ENCODE data around the gene TRIM9.

Gene TRIM9

DNA sequence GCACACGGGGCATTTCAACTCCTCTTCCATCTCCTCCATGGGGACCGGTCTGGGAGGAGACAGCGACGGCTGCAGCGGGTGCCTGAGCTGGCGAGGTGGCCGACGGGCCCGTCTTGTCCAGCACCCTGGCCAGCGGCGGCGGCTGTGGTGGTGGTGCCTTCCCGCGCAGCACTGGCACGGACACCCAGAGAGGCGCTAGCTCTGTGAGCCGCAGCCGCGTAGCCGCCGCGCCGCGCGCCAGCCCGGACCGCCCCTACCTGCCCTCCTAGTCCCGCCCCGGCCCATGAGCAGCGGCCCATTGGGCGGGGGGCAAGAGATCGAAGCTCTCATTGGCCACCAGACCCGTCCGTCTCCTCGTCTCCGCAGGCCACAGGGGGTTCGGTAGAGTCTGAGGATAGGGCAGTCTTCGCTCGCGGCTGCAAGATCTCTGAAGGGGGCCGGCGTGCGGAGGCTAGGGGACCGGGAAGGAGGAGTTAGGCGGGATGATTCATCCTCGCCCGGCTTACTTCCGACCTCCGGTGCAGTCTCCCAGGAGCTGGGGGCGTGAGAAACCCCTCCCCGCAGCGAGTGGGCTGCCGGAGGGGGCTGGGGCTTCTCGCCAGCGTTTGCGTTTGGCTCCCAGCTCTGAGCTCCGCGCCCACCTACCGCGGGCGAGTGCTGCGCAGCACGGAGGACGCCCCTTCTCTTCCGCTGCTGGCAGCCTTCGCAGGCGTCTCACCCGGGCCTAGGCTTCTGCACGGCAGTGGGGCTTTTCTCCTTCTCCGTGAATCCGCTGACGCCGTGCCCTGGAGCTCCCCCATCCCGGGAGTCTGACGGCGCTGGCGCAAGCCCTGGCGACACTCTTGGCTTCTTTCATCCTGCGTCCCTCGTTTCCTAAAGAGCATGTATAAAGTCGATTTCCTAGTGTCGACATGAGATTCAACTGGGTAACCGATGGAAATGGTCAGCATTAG lies at the start of gene TRIM9:
Gene TRIM9, minus strand, starts transcription at position 205 of the 953 bp plus-strand sequence. Its CDS starts 166 bp downstream, at position 39.
- no peak for TF ChIP-seq ZNF274 (IDR thresholded peaks at IDR 0.05; ENCODE audit: low read depth, low read length)
- peak within 1 kb of the TSS; percentile 63; the same call in 1 of the 2 replicates for H3K4me3 ChIP-seq (ENCODE audit: low read length)

- no peak for TF ChIP-seq ZNF274 (IDR thresholded peaks at IDR 0.05; ENCODE audit: low read depth, low read length)
- H3K4me3 ChIP-seq (ENCODE audit: low read length): no peak overlapping the region
Observed at GRCh38 chr14:51140856-51141255, 46.0 kb upstream of the TRIM9 start.

DNA sequence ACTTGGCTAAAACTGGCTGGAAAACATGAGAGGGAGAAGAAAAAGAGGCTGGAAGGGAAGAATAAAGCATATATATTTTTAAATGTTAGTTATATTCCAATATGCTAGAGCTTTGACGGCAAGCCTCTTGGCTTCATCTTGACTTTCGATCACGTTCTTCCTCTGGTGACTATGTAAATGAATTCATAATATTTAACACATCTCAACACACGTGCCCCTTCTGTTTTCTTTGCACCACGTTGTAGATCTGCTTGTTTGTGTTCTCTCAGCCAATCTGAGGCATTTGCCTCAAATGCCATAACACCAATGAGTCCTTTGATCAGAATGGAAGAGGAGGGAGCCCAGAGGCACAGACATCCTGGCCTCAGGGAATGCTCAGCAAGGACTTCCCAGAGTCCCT lies 45.4 kb upstream of the TRIM9 start:
- TF ChIP-seq ZNF274 (IDR thresholded peaks at IDR 0.05; ENCODE audit: low read depth, low read length): no peak
- H3K4me3 ChIP-seq (ENCODE audit: low read length): no peak overlapping the region

GRCh38 chr14:51139121-51139681 lies 44.3 kb upstream of the TRIM9 start:
- TF ChIP-seq ZNF274 (IDR thresholded peaks at IDR 0.05; ENCODE audit: low read depth, low read length): no peak
- H3K4me3 ChIP-seq (ENCODE audit: low read length): no peak overlapping the region

DNA sequence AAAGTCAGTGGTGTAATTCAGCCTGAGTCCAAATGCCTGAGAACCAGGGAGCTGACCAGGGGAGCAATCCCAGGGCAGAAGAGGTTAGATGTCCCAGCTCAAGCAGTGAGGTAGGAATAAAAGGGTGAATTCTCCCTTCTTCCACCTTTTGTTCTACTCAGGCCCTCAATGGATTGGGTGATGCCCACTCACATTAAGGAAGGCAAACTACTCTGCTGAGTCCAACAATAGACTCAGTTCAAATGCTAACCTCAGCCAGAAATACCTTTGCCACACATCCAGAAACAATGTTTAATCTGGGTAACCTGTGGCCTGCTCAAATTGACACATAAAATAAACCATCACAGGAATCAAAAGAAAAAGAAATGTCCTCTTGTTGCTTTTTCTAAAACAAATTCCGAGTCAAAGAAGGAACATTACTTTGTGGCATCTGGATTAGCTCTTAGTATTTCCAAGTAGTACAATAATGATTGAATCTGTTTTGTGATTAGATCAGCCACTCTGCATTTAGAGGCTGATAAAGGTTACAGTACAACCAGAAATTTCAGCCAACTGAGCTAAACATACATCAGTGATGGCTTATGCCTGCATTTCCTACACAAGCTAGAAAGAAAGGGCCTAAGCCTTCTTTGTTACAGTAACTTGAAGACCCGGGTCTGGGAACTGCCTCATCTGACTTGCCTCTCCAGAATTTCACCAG lies 43.6 kb upstream of the TRIM9 start:
- TF ChIP-seq ZNF274 (IDR thresholded peaks at IDR 0.05; ENCODE audit: low read depth, low read length): no peak

GRCh38 chr14:51131516-51131915 lies 36.6 kb upstream of the TRIM9 start:
- no peak for TF ChIP-seq ZNF274 (IDR thresholded peaks at IDR 0.05; ENCODE audit: low read depth, low read length)

More for the DNA sequence above, 43.6 kb upstream of the TRIM9 start:
- H3K4me3 ChIP-seq (ENCODE audit: low read length): no peak overlapping the region

DNA sequence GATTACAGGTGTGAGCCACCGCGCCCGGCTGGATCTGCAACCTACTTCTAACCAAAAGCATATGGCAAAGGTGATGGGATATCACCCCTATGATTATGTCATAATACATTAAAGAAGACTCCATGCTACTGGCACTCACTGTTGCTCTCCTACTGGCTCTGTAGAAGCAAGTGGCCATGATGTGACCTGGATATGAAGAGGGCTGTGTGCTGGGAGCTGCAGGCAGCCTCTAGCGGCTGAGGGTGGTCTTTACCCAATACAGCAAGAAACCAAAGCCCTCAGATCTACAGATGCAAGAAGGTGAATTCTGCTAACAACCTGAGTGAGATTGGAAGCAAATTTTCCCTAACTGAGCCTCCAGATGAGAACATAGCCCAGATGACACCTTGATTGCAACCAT lies 34.2 kb upstream of the TRIM9 start:
- no peak overlapping the region for H3K4me3 ChIP-seq (ENCODE audit: low read length)
- no peak for TF ChIP-seq ZNF274 (IDR thresholded peaks at IDR 0.05; ENCODE audit: low read depth, low read length)

More at GRCh38 chr14:51131516-51131915, 36.6 kb upstream of the TRIM9 start:
- no peak overlapping the region for H3K4me3 ChIP-seq (ENCODE audit: low read length)

DNA sequence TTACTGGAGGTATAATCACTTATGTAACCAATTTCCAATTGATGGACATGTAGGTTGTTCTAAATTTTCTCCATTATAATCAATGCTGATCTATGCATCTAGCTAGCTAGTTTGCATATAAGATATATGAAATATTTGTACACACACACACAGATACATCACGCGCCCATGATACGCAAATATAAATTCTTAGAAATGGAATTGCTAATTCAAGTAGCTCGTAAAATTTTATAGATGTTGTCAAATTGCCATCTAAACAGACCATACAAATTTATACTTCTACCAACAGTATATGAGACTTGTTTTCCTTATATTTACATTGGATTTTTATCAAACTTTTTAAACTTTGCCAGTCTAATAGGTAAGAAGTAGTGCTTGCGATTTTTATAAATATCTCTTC lies 29.1 kb upstream of the TRIM9 start:
- H3K4me3 ChIP-seq (ENCODE audit: low read length): no peak overlapping the region
- no peak for TF ChIP-seq ZNF274 (IDR thresholded peaks at IDR 0.05; ENCODE audit: low read depth, low read length)

DNA sequence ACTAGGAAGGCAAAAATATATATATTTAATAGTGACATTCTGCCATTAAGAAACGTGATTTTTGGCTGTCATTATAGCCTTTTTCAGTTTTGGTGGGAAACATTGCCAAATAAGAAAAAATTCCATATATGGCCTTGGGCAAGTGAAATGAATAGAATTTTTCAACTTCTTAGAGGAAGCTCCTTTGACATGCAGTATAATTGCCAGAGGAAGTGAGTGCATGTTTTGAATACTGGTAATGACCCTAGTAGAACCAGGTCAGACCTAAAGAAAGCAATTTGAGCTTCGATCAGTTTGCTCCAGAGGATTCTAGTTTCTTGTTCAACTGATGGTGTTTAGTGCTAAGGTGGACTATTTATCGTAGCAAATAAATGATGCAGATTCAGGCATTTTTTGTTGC lies 26.2 kb upstream of the TRIM9 start:
- no peak for TF ChIP-seq ZNF274 (IDR thresholded peaks at IDR 0.05; ENCODE audit: low read depth, low read length)

GRCh38 chr14:51119411-51120051 lies 24.6 kb upstream of the TRIM9 start:
- H3K4me3 ChIP-seq (ENCODE audit: low read length): no peak overlapping the region
- no peak for TF ChIP-seq ZNF274 (IDR thresholded peaks at IDR 0.05; ENCODE audit: low read depth, low read length)

More for the DNA sequence above, 26.2 kb upstream of the TRIM9 start:
- H3K4me3 ChIP-seq (ENCODE audit: low read length): no peak overlapping the region

- H3K4me3 ChIP-seq (ENCODE audit: low read length): no peak overlapping the region
- TF ChIP-seq ZNF274 (IDR thresholded peaks at IDR 0.05; ENCODE audit: low read depth, low read length): no peak
Observed at GRCh38 chr14:51118993-51119392, 24.1 kb upstream of the TRIM9 start.

DNA sequence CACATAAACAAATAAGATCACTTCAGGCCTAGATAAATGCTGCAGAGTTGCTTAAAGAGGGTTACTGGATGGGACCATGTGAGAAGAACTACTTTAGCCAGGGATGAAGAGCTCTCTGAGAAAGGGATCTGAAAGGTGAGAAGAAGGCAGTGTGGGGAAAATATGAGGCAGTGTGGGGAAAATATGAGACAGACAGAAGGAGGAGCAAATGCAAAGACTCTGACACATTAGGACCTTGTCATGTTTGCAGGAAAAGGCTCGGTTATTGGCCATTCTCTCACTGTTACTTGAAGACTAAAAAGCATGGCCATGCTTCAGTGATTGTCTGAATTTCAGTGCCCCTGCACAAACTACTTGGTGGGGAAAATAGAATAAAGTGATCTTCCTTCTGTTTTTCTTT lies 22.7 kb upstream of the TRIM9 start:
- no peak overlapping the region for H3K4me3 ChIP-seq (ENCODE audit: low read length)
- TF ChIP-seq ZNF274 (IDR thresholded peaks at IDR 0.05; ENCODE audit: low read depth, low read length): no peak

DNA sequence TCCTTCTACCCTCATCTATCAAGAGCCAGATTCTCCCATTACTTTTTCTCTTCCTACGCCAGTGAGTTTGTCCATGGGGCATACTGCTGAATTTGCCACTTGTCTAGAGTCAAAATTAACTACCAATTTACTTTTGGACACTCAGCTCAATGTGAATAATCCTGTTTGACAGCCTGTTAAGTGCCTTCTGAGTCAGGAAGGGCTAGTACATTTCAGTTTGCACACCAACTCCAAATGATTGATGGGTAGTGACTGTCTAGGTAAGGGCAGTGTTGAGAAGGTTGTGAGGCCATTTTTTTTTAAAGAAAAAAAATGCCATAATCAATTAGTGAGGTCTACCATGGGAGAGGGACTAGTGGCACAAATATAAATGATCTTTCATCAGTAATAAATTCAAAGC lies 21.8 kb upstream of the TRIM9 start:
- H3K4me3 ChIP-seq (ENCODE audit: low read length): no peak overlapping the region
- no peak for TF ChIP-seq ZNF274 (IDR thresholded peaks at IDR 0.05; ENCODE audit: low read depth, low read length)

GRCh38 chr14:51109651-51110050 lies 14.7 kb upstream of the TRIM9 start:
- no peak overlapping the region for H3K4me3 ChIP-seq (ENCODE audit: low read length)
- TF ChIP-seq ZNF274 (IDR thresholded peaks at IDR 0.05; ENCODE audit: low read depth, low read length): no peak
